Epithelial cell of esophagus (primary cell): Measurements from ENCODE around the gene CERS5.
A peak's percentile ranks its signal among the peaks of the same experiment; 100 is the strongest.

Source experiments
- DNase-seq: peaks from one replicate; pipeline ENCODE4 v3.0.0; 2010; ENCODE audit warnings: low read depth
- H3K4me3 ChIP-seq: 2 replicates; pipeline ENCODE4 v1.5.1; 2011; ENCODE audit warnings: mild to moderate bottlenecking, low read length, control low read depth
- TF ChIP-seq, protein P1 (sequence below): IDR thresholded peaks from 2 replicates; pipeline ENCODE4 v1.5.1; 2011; ENCODE audit warnings: low read depth, mild to moderate bottlenecking, low read length, control low read depth, inconsistent platforms; ENCODE audit not compliant: insufficient read depth; ENCODE audit errors: missing control alignments

CERS5 gene

DNA sequence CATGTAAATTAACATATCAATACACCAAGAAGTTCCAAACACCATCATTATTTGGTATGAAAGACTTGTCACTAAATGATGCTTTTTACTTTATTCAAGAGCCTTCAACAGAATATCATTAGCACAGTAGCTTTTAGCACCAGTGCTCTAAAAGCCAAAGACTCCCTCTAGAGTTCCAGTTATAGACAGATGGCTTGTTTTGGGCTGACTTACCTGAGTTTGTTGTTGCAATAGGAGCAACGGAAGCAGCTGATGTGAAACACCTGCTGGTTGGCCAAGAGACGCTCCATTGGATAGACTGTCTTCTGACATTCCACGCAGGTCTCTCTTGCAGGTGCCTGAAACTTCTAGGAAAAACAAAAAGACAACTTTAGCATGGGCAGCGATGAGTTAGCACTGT lies 14.5 kb upstream of the CERS5 start:
- no peak for DNase-seq
- no peak overlapping the region for H3K4me3 ChIP-seq
- TF ChIP-seq, protein P1, sequence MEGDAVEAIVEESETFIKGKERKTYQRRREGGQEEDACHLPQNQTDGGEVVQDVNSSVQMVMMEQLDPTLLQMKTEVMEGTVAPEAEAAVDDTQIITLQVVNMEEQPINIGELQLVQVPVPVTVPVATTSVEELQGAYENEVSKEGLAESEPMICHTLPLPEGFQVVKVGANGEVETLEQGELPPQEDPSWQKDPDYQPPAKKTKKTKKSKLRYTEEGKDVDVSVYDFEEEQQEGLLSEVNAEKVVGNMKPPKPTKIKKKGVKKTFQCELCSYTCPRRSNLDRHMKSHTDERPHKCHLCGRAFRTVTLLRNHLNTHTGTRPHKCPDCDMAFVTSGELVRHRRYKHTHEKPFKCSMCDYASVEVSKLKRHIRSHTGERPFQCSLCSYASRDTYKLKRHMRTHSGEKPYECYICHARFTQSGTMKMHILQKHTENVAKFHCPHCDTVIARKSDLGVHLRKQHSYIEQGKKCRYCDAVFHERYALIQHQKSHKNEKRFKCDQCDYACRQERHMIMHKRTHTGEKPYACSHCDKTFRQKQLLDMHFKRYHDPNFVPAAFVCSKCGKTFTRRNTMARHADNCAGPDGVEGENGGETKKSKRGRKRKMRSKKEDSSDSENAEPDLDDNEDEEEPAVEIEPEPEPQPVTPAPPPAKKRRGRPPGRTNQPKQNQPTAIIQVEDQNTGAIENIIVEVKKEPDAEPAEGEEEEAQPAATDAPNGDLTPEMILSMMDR: no peak

DNA sequence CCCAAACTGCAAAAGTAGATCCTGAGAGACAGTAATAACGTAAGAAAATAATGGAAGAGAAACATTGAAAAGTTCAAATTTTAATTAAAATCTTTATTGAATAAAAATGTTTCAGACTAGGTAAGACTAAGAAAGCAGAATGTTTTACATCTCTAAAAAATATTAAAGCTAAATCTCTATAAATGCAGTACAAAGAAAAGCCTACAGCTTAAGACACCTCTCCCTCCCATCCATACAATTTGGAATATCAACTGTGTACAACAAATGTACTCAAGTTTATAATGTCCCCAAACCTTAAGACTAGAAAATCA lies 8.5 kb upstream of the CERS5 start:
- H3K4me3 ChIP-seq: no peak overlapping the region
- TF ChIP-seq, protein P1: no peak
- no peak for DNase-seq

DNA sequence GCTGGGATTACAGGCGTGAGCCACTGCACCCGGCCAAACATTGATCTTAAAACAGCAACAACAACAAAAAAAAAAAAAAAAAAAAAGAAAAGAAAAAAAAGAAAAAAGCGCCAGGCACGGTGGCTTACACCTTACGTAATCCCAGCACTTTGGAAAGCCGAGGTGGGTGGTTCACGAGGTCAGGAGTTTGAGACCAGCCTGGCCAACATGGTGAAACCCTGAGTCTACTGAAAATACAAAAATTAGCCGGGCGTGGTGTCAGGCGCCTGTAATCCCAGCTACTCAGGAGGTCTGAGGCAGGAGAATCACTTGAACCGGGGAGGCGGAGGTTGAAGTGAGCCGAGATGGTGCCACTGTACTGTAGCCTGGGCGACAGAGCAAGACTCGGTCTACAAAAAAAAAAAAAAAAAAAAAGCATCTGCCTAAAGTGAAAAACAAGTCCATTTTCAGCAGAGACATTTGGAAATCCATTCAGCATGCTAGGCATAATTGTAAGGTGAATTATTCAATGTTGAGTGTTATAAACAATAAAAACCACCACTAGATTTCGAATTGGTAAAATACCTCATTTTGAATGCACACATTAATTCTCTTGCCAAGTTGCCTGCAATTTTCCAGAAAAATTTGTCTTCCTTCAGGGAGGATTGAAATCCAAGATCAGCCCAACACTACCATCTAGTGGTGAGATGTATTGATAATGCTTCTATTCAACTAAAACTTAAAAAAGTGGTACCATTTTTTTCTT lies 8.0 kb upstream of the CERS5 start:
- peak; percentile 66 for DNase-seq
- TF ChIP-seq, protein P1: peak; percentile 59
- no peak overlapping the region for H3K4me3 ChIP-seq

DNA sequence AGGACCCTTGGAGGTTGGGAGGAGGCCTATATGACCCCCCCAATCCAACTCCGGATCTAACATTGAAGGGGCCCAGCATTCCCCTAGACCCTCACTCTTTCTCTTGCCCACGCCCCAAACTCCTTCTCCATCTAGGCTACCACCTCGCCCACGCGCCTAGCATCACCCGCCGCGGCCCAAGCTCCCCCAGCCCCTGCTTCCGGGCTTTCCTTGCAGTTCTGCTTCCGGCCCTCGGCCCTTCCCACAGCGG lies 445 bp downstream of the CERS5 start:
- peak overlapping the region; percentile 79 for H3K4me3 ChIP-seq
- TF ChIP-seq, protein P1: no peak
- no peak for DNase-seq

DNA sequence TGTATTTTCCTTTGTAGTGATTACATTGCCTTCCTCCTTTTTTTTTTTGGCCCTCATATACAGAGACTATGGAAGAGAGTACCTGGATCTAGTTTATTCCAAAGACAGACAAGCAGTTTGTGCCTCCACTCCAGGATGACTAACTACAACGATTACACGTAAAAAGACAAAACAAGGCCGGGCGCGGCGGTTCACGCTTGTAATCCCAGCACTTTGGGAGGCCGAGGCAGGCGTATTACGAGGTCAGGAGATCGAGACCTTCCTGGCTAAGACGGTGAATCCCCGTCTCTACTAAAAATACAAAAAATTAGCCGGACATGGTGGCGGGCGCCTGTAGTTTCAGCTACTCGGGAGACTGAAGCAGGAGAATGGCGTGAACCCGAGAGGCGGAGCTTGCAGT lies 2.2 kb downstream of the CERS5 start:
- TF ChIP-seq, protein P1: no peak
- no peak overlapping the region for H3K4me3 ChIP-seq
- no peak for DNase-seq

DNA sequence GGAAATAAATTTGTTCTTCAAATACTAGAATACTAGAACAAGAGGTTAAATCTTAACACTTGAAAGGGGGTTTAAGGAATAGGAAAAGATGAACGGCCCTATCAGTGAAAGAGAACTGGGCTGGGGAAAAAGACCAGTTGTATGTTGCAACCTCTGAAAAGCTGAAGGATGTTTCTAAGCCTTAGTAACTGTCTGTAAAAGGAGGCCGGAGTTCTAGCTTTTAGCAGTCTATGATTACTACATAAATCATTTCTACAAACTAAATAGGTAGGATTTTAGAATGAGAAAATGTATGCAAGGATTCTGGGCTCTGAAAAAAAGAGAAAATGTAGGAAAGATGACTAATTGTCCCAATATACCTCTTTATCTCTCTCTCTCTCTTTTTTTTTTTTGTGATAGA lies 4.9 kb downstream of the CERS5 start:
- TF ChIP-seq, protein P1: no peak

DNA sequence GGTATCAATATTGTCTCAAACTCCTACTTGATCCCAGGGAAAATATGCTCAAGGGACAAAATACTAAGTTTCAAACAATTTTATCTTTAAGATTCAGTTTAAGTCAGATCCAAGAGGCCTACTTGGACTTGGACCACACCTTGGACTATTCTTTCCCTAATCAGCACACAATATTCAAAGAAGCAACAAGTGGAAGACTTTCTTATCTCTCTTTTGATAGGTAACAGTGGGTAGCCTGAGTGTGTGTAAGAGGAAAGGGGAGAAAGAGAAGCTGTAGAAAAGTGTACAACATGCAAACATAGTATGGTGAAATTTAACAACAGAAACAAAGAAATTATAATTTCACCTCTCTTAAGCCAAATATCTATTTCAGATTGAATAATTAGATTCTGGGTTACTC lies 6.5 kb downstream of the CERS5 start:
- H3K4me3 ChIP-seq: no peak overlapping the region
- no peak for DNase-seq
- TF ChIP-seq, protein P1: no peak

More for the DNA sequence above, 4.9 kb downstream of the CERS5 start:
- no peak for DNase-seq
- H3K4me3 ChIP-seq: no peak overlapping the region
